ENCODE results near the gene ACOX3.

Gene ACOX3

DNA sequence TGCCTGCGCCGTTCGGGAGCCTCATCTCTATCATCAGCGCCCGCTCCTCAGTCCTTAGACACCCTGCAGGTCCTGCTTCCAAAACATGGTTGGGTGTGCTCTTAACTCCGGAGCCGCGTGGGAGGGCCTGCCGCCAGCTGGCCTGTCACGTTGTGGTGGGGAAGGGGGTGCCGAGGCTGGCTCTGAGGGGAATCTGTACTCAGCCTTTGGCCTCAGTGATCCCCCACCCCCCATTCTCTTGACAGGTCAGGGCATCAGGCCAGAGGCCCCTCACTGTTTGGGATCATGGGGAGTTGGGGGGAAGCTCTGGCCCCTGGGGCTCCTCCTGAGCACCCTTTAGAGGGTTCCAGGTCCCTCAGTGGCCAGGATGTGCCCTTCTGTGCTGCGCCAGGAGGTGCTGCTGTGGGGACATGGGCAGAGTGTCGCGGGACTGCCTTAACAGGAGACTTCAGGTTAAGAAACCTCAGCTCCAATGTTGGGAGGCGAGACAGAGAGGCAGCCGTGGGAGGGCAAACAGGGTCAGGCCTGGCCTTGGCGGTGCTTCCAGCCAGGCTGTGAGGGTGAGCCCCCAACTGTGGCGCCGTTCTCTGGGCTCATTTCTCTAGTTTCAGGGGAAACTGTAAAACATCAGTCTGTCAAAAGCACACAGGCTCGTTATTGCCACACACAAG lies 33.5 kb upstream of the ACOX3 start:
- FAIRE-seq (no peak), DNase-seq (ENCODE audit: insufficient read length) (no peak)
- TF ChIP-seq TAF1 (IDR thresholded peaks at IDR 0.05; ENCODE audit: borderline replicate concordance, low read depth, low read length): no peak
- TF ChIP-seq POLR2A (IDR thresholded peaks at IDR 0.05; ENCODE audit: low read depth, low read length): no peak
- no peak for TF ChIP-seq POLR2AphosphoS5 (IDR thresholded peaks at IDR 0.05; ENCODE audit: low read depth, low read length)

DNA sequence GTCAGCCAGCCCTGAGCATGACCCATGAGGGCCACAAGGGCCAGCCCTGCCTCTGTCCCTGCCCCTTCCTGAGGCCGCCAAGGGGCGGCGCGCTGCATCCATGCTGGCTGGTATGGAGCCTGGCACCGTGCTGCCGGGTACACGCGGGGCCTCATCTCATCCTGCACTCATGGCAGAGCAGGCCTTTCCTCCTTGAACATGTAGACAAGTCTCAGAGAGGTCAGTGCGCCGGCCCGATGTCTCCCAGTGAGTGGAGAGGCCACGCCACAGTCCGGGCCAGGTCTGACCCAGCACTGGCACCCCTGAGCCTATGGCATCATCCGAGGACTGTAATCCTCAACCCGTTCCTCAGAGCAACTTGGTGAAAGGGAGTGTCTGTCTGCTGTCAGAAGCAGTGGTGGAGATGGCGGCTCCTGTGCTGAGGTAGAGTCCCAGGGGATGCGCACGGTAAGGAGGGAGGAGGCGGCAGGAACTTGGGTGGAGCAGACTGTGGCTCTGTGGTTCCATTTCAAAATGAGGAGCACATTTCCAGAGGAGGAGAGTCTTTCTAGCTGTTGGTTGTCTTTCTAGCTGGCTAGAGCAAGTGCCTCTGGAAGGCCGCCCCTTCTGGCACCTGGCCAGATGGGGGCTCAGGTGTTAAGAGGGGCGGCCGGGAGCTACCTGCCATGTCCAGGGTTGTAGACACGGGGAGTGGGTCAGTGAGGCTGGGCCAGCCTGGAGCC lies 32.8 kb upstream of the ACOX3 start:
- DNase-seq (ENCODE audit: insufficient read length) (no peak), FAIRE-seq (no peak)
- TF ChIP-seq POLR2A (IDR thresholded peaks at IDR 0.05; ENCODE audit: low read depth, low read length) (no peak), POLR2AphosphoS5 (IDR thresholded peaks at IDR 0.05; ENCODE audit: low read depth, low read length) (no peak), TAF1 (IDR thresholded peaks at IDR 0.05; ENCODE audit: borderline replicate concordance, low read depth, low read length) (no peak)

DNA sequence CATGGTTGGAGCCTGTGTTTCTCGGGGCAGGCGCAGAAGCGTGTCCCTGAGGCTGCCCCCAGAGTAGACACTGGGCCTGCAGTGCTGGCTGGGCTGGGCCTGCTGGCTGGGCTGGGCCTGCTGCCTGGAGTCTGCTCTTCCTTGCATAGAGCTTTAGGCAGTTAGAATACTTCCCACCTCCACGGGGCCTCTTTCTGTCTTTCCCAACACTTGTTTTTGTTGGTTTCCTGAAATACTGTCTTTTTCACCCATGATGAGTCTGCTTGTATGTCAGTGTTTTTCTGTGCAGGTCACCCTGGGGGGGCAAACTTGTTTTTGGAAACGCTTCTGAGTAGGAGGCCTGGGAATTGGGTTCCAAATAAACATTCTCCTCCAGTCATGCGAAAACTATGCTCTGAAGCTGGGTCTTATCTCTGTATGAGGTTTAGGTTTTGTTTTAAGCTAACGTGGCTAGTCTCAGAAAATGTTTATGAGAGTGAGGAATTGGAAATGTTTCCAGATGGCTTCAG lies 32.2 kb upstream of the ACOX3 start:
- FAIRE-seq: no peak
- no peak for DNase-seq (ENCODE audit: insufficient read length)
- TF ChIP-seq POLR2AphosphoS5 (IDR thresholded peaks at IDR 0.05; ENCODE audit: low read depth, low read length): no peak
- TF ChIP-seq POLR2A (IDR thresholded peaks at IDR 0.05; ENCODE audit: low read depth, low read length): no peak
- no peak for TF ChIP-seq TAF1 (IDR thresholded peaks at IDR 0.05; ENCODE audit: borderline replicate concordance, low read depth, low read length)

DNA sequence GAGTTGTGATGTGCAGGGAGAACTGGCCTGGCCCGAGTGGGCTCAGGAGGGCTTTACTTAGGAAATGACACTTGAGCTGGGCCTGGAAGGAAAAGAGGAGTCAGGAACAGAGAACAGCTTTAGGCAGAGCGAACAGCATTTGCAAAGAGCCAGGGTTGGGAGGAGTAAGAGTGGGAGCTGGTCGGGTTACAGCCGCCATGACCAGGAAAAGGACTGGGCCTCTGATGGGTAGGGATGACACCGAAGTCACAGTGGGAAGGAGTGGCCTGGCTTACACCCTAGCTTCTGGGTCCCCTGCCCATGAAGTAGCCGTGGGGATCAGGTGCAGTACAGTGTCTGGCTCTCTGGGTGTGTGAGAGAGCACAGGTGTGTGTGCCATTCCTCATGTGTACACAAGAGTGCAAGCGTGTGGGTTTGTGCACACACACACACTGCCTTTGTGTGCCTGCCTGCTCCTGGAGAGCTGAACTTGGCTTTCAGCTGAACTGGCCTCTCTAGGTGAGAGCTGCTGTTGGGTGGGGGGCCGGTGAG lies 31.7 kb upstream of the ACOX3 start:
- DNase-seq (ENCODE audit: insufficient read length): no peak
- TF ChIP-seq POLR2A (IDR thresholded peaks at IDR 0.05; ENCODE audit: low read depth, low read length) (no peak), POLR2AphosphoS5 (IDR thresholded peaks at IDR 0.05; ENCODE audit: low read depth, low read length) (no peak; the same call in 1 of the 2 replicates), TAF1 (IDR thresholded peaks at IDR 0.05; ENCODE audit: borderline replicate concordance, low read depth, low read length) (no peak)
- no peak for FAIRE-seq

- no peak for FAIRE-seq
- TF ChIP-seq POLR2A (IDR thresholded peaks at IDR 0.05; ENCODE audit: low read depth, low read length) (no peak), POLR2AphosphoS5 (IDR thresholded peaks at IDR 0.05; ENCODE audit: low read depth, low read length) (no peak), TAF1 (IDR thresholded peaks at IDR 0.05; ENCODE audit: borderline replicate concordance, low read depth, low read length) (no peak)
- no peak for DNase-seq (ENCODE audit: insufficient read length)
These were observed 30.8 kb upstream of the ACOX3 start for GRCh38 chr4:8471211-8471875.

DNA sequence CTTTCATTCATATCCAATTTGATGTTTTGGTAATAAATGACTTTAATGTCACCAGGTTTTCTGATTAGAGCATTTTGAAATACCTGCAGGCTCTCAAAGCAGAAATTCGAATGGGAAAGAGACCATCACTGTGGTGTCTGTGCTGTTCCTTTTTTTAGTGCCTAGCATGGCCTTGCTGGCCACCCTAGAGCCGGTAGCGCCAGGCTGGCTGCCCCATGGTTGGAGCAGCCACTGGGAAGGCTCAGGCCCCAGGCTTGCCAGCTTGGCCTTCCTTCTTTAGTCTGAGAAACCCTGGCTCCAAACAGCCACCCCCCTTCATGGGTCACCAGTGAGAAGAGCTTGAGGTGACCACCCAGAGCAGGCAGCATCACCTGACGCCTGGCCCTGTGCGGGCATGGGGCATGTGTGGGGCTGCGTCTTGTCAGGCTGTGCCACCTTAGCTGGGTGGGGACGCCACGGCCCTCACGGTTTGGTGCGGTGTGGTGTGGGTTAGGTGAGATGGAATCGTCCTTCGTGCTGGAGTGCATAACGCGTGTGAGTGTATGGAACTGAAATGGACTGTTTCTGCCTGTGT lies 30.0 kb upstream of the ACOX3 start:
- no peak for FAIRE-seq
- DNase-seq (ENCODE audit: insufficient read length): no peak
- peak; percentile 34; the same call in 1 of the 2 replicates for TF ChIP-seq POLR2AphosphoS5 (IDR thresholded peaks at IDR 0.05; ENCODE audit: low read depth, low read length)
- 0 out of 2 replicates have a peak, but pooled peaks have one; percentile 10 for TF ChIP-seq POLR2A (IDR thresholded peaks at IDR 0.05; ENCODE audit: low read depth, low read length)
- TF ChIP-seq TAF1 (IDR thresholded peaks at IDR 0.05; ENCODE audit: borderline replicate concordance, low read depth, low read length): no peak

DNA sequence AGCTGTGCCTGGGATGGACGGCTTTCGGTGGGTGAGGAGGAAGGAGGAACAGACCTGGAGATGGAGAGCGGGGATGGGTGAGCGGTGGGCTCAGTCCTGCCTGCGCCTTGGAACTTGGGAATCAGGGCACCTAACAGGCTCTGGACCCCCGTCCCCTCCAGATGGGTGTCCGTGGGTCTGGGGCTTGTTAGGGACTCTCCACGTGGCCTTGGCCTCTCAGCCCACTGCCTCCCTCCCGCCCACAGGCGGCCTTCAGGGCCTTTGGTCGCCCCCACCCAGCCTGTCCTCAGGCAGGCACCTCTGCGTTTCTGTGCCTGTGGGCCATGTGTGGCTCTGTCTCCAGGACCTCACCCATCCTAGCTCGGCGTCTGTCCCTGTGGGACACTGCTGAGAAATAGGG lies 29.0 kb upstream of the ACOX3 start:
- TF ChIP-seq POLR2AphosphoS5 (IDR thresholded peaks at IDR 0.05; ENCODE audit: low read depth, low read length): no peak; the same call in 1 of the 2 replicates
- TF ChIP-seq TAF1 (IDR thresholded peaks at IDR 0.05; ENCODE audit: borderline replicate concordance, low read depth, low read length): no peak
- no peak for TF ChIP-seq POLR2A (IDR thresholded peaks at IDR 0.05; ENCODE audit: low read depth, low read length)
- FAIRE-seq: no peak
- no peak for DNase-seq (ENCODE audit: insufficient read length)

- DNase-seq (ENCODE audit: insufficient read length) (peak; percentile 73), FAIRE-seq (peak; percentile 78)
- no peak for TF ChIP-seq TAF1 (IDR thresholded peaks at IDR 0.05; ENCODE audit: borderline replicate concordance, low read depth, low read length)
- TF ChIP-seq POLR2A (IDR thresholded peaks at IDR 0.05; ENCODE audit: low read depth, low read length): 0 out of 2 replicates have a peak, but pooled peaks have one; percentile 6
These were observed 28.4 kb upstream of the ACOX3 start for GRCh38 chr4:8468746-8469535.

GRCh38 chr4:8467016-8467415 lies 26.5 kb upstream of the ACOX3 start:
- no peak for DNase-seq (ENCODE audit: insufficient read length)
- TF ChIP-seq POLR2AphosphoS5 (IDR thresholded peaks at IDR 0.05; ENCODE audit: low read depth, low read length) (no peak), POLR2A (IDR thresholded peaks at IDR 0.05; ENCODE audit: low read depth, low read length) (no peak), TAF1 (IDR thresholded peaks at IDR 0.05; ENCODE audit: borderline replicate concordance, low read depth, low read length) (no peak)

More at GRCh38 chr4:8467016-8467415, 26.5 kb upstream of the ACOX3 start:
- no peak for FAIRE-seq
